Right renal cortex interstitium (tissue), 3 donors: ENCODE data around the gene SPIN1. TPM values are rescaled to one million over a fixed set of nuclear protein-coding genes. Genes with fewer than 3 reads are reported as not detected.

Experiments
- DNase-seq, 3 donors: peaks; one replicate each; pipeline ENCODE4 v3.0.0-alpha.2; 2013; ENCODE audit warnings: low read depth in 3 of 3, low spot score in 2 of 3
- polyA plus RNA-seq, 3 donors: library from polyadenylated mRNA; unstranded; fragments of 120-200 nt; gene quantifications; one replicate each; pipeline ENCODE4 v1.2.1, GENCODE V29; 2013; ENCODE audit not compliant: insufficient read length in 3 of 3

The SPIN1 gene
- polyA plus RNA-seq, 3 donors: 175 to 190 (median 176) TPM

DNA sequence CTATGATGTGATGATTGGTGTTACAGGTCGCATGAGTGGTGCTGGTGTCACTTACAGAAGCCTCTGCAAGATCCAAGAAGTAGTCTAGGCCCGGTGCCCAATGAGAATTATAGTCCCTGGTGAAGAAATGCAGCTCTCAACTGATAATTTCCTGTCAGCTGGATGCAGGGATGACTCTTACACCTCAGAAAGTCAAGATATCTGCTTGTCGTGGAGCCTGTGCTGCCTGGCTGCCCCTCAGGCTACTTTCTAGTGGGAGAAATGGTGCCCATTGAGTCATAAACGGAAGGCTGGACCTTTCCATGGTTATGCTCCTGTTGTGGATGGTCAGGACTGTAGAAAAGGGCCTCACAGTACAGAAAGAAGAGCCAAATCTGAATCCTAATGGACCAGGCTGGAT is 99.9 kb downstream of the SPIN1 start:
- no peak for DNase-seq

DNA sequence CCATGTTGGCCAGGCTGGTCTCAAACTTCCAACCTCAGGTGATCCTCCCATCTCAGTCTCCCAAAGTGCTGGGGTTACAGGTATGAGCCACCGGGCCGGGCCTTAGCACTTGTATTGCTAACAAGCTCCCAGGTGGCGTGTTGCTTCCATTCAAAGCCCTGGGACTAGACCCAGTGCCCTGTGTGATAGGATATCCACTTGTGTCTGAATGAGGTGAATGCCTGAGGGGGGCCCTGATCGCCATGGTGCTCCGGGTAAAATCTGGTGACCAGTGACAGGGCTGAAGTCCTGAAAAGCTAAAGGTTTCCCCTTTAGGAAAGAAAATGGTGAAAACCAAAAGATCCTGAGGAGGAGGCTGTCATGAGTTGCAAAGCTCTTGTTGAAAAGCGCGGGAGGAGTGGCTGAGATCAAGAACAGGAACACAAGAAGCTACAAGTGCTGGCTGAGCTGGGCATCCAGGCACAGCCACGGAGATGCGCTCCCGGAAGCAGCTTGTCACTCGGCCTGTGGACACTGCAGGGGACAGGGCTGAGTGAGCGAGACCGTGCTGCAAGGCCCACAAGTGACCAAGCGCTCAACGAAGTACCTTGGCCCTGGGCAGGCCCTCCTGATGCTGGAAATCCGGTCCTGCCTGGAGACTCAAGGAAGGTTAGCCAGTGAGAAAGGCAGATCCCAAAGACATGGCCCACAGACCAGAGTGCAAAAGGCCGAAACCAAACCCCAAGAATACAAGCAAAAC is 106.9 kb downstream of the SPIN1 start:
- no peak for DNase-seq

GRCh38 chr9:88497224-88497623 is 109.0 kb downstream of the SPIN1 start:
- DNase-seq: no peak

- DNase-seq: no peak
These were observed 110.6 kb downstream of the SPIN1 start for GRCh38 chr9:88498880-88499279.

- DNase-seq: no peak
These were observed 112.8 kb downstream of the SPIN1 start for GRCh38 chr9:88501086-88501485.

GRCh38 chr9:88502552-88503034 is 114.3 kb downstream of the SPIN1 start:
- peak in 2 of 3 donors; percentile 10 to 16 for DNase-seq

DNA sequence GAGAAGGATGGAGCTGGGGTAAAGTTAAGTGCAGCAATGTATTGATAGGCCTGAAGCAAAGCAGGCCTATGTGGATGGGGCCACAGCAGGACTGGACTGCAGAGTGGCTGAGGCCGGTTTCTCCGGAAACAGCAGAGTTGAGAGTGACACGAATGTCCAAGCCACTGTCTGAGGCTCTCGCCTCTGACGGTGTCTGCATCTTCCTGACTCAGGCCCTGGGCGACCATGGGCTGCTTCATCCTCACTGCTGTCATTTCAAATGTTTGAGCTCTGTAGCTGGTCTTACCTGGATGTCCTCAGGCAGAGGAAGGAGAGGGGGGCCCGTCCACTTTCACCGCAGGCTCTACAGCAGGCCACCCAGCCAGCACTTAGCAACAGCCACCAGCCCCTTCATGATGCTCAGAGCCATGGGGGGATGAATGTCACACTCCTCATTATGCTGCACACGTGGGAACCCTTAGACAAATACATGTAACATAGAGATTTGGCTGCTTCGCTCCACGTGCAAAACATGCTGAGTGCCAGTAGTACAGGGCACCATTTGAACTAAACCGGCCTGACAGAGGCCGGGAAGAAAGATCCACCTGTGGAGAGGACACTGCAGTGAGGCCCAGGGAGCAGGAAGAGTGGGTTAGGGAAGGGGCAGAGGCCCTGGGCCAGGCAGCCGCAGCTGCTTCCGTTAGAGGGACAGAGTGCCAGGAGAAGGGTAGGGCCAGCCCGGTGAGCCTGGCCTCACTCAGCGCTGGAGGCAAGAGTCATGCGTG is 115.0 kb downstream of the SPIN1 start:
- no peak for DNase-seq

- DNase-seq: no peak
These were observed 115.9 kb downstream of the SPIN1 start for GRCh38 chr9:88503845-88504764.

DNA sequence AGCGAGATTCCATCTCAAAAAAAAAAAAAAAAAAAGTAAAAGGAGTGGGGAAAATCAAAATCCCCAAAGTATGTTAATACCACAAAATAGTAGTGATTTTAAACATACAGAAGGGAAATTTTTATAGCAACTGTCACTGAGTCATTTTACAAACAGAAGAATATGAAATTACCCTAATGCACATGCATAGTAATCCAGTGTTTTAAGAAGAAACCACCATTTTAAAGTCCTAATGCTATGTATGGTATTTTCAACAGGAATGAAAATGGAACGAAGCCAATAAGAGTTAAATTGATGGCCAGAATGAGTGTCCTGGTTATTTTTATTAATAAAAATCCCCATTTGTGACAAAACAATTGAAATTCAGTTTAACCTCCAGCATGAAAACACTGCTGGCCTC is 120.1 kb downstream of the SPIN1 start:
- DNase-seq: no peak

DNA sequence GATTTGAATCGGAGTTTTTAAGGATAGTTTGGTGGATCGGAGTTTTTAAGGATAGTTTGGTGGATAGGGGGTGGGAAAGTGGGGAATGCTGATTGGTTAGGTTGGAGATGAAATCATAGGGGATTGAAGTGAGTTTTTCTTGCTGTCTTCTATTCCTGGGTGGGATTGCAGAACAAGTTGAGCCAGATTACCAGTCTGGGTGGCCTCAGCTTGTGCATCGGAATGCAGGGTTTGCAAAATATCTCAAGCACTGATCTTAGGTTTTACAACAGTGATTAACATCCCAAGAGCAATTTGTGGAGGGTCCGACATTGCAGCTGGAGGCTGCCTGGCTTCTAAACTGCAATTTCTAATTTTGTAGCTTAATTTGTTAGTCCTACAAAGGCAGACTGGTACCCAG is 123.7 kb downstream of the SPIN1 start:
- no peak for DNase-seq

GRCh38 chr9:88514247-88514646 is 126.0 kb downstream of the SPIN1 start:
- DNase-seq: no peak

DNA sequence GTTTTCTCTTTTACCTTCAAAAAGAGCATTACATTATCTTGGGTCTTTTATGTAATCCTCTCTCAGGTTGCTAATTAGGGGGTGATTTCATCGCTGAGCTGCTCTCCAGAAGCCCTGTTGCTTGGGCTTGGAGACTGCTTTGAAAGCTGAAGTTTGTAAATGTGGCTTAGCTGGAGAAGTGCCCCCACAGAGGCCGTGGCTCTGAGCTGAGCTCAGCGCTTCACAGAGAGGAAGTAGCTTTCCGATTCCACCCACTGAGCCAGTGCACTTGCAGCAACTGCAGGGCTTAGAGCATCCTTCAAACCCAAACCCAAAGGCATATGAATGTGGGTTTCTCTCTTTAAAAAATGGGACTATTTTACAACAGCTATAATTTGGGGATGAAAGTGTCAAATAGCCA is 133.1 kb downstream of the SPIN1 start:
- no peak for DNase-seq

GRCh38 chr9:88522360-88522759 is 134.1 kb downstream of the SPIN1 start:
- no peak for DNase-seq

GRCh38 chr9:88523056-88523455 is 134.8 kb downstream of the SPIN1 start:
- DNase-seq: no peak

GRCh38 chr9:88524911-88525310 is 136.7 kb downstream of the SPIN1 start:
- DNase-seq: no peak

DNA sequence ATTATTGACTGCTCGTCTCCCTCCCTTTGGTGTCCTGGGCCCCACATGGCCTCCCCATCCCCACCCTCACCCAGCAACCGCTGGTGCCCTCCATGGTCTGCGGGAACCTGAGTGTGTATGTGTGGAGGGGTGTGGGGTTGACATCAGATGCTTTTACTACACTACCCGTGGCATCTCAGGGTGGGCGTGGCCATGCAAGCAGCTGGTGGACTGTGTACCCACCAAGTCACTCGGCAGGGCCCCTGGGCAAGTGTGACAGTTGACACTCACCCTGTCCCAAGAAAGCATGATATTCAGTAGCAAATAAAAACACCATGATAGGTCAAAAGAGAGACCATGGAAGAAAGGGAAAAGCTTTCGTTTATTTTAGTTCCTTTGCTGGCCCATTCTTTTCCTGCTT is 139.4 kb downstream of the SPIN1 start:
- DNase-seq: no peak

Other genes starting within 250 kb of the SPIN1 start
- under 1 TPM; 0.42 to 0.54 (median 0.50) TPM for gene SPATA31C2, start 250.0 kb upstream of the SPIN1 start, polyA plus RNA-seq
- gene NXNL2, start 146.7 kb downstream of the SPIN1 start, polyA plus RNA-seq: 1 to 10 TPM; 1.8 to 2.1 (median 2.1) TPM